GM18502 (cell line): Measurements from ENCODE around the gene PPM1H.
"Not testable (repeated sequence)": the region's sequence is repeated elsewhere in the genome, so short reads cannot be mapped to it uniquely, and the experiment has no call there.

Source experiments
- ATAC-seq: cut with Tn5 transposase; IDR thresholded peaks from one replicate; pipeline ENCODE4 v1.9.1; 2021; ENCODE audit warnings: mild to moderate bottlenecking; ENCODE audit not compliant: unreplicated experiment, poor library complexity

The PPM1H gene

DNA sequence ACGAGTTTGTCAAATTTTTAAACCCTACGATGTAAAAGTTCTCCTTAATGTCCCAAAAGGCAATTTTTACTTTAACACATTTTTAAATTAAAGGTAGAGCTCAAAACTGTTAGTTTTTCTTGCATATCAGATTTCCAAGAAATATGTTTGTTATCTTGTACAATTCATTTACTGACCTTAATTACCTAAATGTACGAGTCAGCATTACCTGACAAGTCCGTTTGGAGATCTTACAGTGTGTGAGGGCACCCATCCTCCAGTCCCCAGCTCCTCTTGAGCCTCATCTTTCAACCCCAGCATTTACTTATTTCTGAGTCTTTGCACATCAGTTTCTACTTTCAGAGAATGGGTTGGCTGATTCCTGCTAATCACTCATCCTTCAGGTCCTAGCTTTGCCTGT is 23.7 kb downstream of the PPM1H start:
- no peak for ATAC-seq

DNA sequence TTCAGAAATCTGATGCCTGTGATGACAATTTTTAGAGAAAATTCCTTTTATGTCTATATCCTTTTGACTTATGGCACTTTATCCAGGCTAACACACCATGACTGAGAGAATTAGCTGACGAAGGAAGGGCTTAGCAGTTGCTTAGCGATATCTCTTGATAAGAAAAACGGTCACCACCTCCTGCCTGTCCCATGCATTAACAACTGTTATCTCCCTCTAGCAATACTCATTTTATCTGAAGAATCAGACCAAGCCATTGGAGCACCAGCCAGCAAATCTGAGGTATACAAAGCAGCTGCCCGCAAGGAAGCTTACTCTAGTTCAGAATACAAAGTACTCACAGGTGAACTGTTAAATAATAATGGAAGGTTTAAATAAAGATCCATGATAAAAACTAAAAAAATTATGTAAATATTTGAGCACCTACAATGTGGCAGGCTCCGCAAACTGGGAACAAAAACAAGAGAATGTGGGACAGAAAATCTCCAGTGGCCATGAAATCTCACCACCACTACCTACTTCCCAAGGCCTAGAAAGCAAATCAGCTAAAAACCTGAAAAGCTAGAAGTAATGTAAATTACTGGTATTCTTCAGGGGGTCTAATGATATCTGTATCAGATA is 24.3 kb downstream of the PPM1H start:
- no peak for ATAC-seq

DNA sequence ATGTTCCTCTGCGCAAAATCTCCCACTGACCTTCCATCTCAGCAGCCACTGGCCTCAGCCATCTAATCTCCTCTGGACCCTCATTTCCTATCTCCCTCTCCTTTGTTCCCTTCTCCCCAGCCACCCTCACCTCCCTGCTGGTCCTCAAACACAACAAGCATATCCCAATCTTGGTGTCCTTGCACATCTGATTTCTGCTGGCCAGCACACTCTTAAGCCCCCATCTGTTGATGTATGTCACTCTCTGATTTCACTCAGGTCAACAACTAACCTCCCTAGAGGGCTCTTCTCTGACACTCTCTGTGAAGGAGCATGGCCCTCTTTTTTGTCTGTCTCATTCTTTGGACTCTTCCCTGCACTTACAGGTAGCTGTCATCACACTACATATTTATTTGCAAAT is 25.6 kb downstream of the PPM1H start:
- no peak for ATAC-seq

DNA sequence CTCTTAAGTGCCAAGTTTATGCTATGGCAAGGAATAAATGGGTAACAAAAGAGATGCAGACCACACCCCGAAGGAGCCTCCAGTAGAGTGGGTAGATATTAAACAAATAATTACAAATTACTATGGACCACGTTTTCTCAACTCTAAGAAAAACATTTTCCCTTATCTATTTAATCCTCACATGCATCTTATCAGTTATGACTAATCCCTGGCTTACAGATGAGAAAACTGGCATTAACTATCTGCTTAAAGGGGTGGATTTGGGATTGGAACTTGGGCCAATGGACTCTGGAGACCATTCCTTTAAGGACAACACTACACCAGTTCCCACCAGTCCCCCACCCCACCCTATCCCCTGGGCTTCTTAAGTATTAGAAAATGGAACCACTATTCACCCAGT is 26.3 kb downstream of the PPM1H start:
- ATAC-seq: no peak

GRCh38 chr12:62907561-62907960 is 27.4 kb downstream of the PPM1H start:
- ATAC-seq: no peak

GRCh38 chr12:62907078-62907477 is 27.9 kb downstream of the PPM1H start:
- no peak for ATAC-seq

DNA sequence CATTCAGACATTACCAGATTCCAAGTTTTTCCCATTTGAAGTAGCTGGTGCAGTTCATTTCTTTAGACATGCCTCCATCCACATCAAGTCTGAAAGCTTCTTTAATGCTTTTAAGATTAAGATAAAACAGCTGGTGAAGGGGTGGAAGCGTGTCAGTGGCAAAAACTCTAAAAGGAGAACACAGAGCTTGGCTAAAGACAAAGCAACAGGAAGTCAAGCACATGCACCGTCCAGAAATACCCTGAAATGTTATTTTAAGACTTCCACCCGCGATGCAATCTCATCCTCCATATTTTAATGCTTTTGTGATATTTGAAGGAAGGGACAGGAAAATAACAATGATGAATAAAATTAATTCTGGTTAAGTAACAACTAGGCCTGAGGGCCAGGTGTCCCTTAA is 31.8 kb downstream of the PPM1H start:
- ATAC-seq: no peak

GRCh38 chr12:62900686-62901272 is 34.2 kb downstream of the PPM1H start:
- no peak for ATAC-seq

- ATAC-seq: no peak
These were observed 35.2 kb downstream of the PPM1H start for GRCh38 chr12:62899568-62900390.

- ATAC-seq: no peak
These were observed 36.4 kb downstream of the PPM1H start for GRCh38 chr12:62898526-62898925.

GRCh38 chr12:62895351-62895877 is 39.5 kb downstream of the PPM1H start:
- ATAC-seq: no peak

- ATAC-seq: no peak
These were observed 41.7 kb downstream of the PPM1H start for GRCh38 chr12:62893276-62893675.

DNA sequence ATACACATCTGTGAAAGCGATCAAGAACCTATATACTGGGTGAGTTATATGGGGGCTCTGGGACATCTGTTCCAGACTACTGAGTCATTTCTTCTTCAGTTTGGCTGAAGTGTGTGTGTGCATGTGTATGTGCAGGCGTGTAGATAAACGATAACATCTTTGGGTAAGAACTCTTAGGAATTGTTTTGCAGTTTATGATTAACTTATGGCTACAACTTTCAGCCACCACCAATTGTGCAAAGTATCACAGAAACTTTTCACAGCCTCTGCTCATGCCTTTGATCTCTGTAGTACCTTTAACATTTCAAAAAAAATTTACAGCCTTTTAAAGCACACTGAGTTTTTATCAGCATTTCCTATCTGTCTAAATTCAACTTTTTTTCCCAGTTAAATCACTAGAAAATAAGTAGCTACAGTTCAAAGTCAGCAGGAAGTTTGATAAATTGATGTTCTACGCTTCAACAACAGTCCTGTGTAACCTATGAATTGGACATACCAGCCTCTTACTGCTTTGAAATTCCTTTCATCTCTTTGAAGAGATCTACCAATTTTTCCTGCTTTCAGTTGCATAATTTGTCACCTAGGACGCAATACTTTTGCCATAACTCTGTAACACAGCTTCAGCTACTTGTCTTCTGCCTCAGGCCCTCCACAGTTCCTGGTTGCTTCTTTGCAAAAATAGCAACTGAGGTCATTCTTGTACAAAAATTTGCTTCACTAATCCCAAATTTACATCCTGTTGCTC is 43.0 kb downstream of the PPM1H start:
- ATAC-seq: peak; percentile 59

DNA sequence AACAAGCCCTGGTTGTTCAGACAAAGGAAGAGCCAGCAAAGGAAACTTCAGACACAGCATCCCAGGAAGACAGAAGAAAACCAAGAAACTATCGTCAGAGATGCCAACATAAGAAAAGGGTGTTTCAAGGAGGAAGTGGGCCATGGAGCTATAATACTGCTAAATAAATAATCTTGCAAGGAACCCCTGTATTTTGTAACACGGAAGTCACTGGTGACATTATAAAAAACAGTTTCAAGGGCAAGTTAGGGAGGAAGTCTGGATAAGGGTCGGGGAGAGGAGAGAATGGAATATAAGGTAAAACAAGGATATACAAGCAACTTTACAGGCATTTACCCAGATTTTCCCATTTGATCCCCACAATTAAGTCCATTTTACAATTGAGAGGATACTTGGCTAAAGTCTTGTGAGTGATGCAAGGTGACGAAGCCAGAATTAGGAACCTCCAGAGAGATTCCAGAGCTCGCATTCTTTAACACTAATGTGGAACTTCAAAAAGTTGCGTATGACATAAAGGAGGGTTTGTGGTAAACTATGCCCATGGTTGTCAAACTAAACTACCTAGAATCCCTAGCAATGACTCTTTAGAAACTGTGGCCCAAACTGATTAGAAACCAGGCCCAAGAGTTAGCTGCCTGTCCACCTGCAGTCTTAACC is 46.4 kb downstream of the PPM1H start:
- no peak for ATAC-seq

DNA sequence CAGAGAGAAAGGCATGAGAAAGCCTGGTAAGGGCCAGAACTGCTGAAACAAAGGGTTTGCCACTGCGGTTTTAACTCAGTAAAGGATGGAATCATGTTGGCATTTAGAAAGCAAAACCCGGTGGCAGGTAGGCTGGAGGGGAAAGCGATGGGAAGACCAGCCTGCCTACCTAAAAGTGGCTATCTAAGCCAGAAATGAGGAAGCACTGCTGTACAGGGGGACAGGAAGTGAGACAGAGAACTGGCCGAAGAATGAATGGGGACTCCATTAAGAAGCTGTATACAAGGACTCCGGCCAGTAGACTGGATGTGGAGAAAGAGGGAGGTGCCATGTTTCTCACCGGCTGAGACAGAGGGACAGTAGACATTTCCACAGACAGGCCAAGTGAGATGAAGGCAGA is 48.2 kb downstream of the PPM1H start:
- ATAC-seq: no peak

- ATAC-seq: no peak
These were observed 49.7 kb downstream of the PPM1H start for GRCh38 chr12:62885242-62885641.

DNA sequence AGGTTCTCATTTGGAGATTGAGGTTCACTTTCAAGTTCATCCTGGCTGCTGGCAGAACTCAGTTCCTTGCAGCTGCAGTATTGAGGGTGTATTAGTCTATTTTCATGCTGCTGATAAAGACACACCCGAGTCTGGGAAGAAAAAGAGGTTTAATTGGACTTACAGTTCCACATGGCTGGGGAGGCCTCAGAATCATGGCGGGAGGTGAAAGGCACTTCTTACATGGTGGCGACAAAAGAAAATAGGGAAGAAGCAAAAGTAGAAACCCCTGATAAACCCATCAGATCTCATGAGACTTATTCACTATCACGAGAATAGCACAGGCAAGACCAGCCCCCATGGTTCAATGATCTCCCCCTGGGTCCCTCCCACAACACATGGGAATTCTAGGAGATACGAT is 50.1 kb downstream of the PPM1H start:
- not testable (repeated sequence) for ATAC-seq

- ATAC-seq: no peak
These were observed 52.3 kb downstream of the PPM1H start for GRCh38 chr12:62882696-62883095.

DNA sequence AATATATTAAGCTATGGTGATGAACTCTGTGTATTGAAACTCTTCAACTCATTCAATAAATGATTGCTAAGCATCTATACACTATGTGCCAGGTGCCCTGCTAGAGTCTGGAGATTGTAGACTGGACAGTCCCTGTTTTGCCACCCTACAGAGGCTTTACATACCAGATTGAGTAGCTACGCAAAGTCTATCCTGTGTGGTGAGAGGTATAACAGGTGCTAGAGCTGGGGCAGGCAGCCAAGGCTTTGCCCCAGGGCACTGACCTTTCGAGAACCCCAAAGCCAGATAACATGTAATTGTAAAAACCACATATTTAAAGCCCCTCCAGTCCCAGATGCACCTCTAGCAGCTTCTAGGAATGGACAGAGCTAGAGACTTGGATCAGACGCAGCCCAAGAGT is 52.8 kb downstream of the PPM1H start:
- ATAC-seq: no peak

DNA sequence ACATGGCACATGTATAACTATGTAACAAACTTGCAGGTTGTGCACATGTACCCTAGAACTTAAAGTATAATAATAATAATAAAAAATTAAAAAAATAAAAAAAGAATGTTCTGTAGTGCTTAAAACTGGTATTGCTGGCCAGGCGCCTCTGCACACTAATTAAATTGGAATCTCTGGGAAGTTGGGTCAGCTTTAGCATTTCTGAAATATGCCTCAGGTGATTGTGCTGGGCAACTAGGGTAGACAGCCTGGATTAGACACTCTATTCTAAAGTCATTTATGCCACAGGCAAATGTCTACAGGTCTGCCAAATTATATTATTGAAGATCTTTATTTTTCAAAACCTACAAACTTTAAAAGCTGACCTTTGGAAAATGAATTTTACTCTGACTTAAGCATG is 55.3 kb downstream of the PPM1H start:
- ATAC-seq: no peak
